GM12878 (cell line): ENCODE measurements around the gene TC2N. TPM values are rescaled to one million over a fixed set of nuclear protein-coding genes. Genes with fewer than 3 reads are reported as not detected.

Source experiments
- ATAC-seq: fragments of 200-7000 bp; cut with Tn5 transposase; 3 replicates; pipeline ENCODE4 v1.9.1; 2020; ENCODE audit warnings: mild to moderate bottlenecking, moderate library complexity
- BruUV-seq: library from RNA; stranded (reverse); fragments of 400-500 nt; replicated peaks from 2 replicates; lab custom pipeline; 2021; lab: Mats Ljungman, UMichigan
- CTCF ChIA-PET: fragments of 300-600 bp; sonication (Branson Sonifier 250); formaldehyde crosslinking; extraction: SDS; loops from one replicate; lab custom pipeline; 2021; ENCODE audit warnings: inconsistent platforms; lab: Yijun Ruan, JAX
- POLR2A ChIA-PET: fragments of 350-600 bp; formaldehyde crosslinking; extraction: SDS; loops from one replicate; lab custom pipeline; 2021; ENCODE audit warnings: inconsistent platforms; lab: Charles Lee
- RAD21 ChIA-PET: fragments of 300-600 bp; sonication (Branson Sonifier 250); formaldehyde crosslinking; loops from one replicate; lab custom pipeline; 2023; ENCODE audit warnings: antibody characterized with exemption; ENCODE audit not compliant: unreplicated experiment; lab: Charles Lee
- SMC1A ChIA-PET: fragments of 300-600 bp; sonication (Branson Sonifier 250); formaldehyde crosslinking; loops from one replicate; lab custom pipeline; 2023; ENCODE audit not compliant: unreplicated experiment, uncharacterized antibody; lab: Charles Lee
- DNase-seq: peaks from one replicate; pipeline ENCODE4 v3.0.0-alpha.2; 2011; ENCODE audit warnings: low read depth, low spot score
- FAIRE-seq: peaks from 3 replicates; lab custom pipeline; 2011; peaks lifted over from hg19 to GRCh38; lab: Jason Lieb, UNC
- H2AFZ ChIP-seq: 2 replicates; pipeline ENCODE4 v1.6.0; 2011; ENCODE audit warnings: low read depth, low read length, control low read depth; ENCODE audit not compliant: control insufficient read depth
- H3K27ac ChIP-seq: 2 replicates; pipeline ENCODE4 v1.5.1; 2011; ENCODE audit warnings: control low read depth; ENCODE audit not compliant: control insufficient read depth, insufficient read depth
- H3K27me3 ChIP-seq, 2 experiments: replicated peaks in 1 of 2; 2 replicates each; pipeline versions ENCODE4 v1.6.0 to v1.6.1; 2011; ENCODE audit warnings: low read length in 1 of 2; ENCODE audit not compliant: control insufficient read depth in 2 of 2, insufficient read depth in 2 of 2
- H3K36me3 ChIP-seq, 2 experiments: 2 replicates each; pipeline ENCODE4 v1.5.1; 2011; ENCODE audit warnings: low read length in 1 of 2; ENCODE audit not compliant: control insufficient read depth in 2 of 2, insufficient read depth in 2 of 2
- H3K4me1 ChIP-seq: 2 replicates; pipeline ENCODE4 v1.6.1; 2011; ENCODE audit warnings: mild to moderate bottlenecking, low read length, moderate library complexity, mixed read lengths; ENCODE audit not compliant: control insufficient read depth, insufficient read depth
- H3K4me2 ChIP-seq: 2 replicates; pipeline ENCODE4 v1.6.0; 2011; ENCODE audit warnings: control low read depth; ENCODE audit not compliant: control insufficient read depth, insufficient read depth
- H3K4me3 ChIP-seq: fragments of 200-600 bp; sonication (generic); 2 replicates; pipeline ENCODE4 v1.5.1; 2016
- H3K79me2 ChIP-seq: 2 replicates; pipeline ENCODE4 v1.6.0; 2011; ENCODE audit warnings: low read length; ENCODE audit not compliant: control insufficient read depth, insufficient read depth
- H3K9ac ChIP-seq: 2 replicates; pipeline ENCODE4 v1.8.0; 2011; ENCODE audit warnings: low read length, control low read depth, mixed read lengths; ENCODE audit not compliant: control insufficient read depth, insufficient read depth
- H3K9me3 ChIP-seq: replicated peaks from 3 replicates; pipeline ENCODE4 v1.5.1; 2011; ENCODE audit warnings: mild to moderate bottlenecking, low read length; ENCODE audit not compliant: control insufficient read depth, insufficient read depth
- H4K20me1 ChIP-seq: 2 replicates; pipeline ENCODE4 v1.6.0; 2011; ENCODE audit not compliant: control insufficient read depth, insufficient read depth
- CREB1 ChIP-seq: IDR thresholded peaks from 2 replicates; pipeline ENCODE4 v1.6.1; 2012; ENCODE audit warnings: low read depth, mild to moderate bottlenecking, inconsistent platforms
- CREM ChIP-seq: IDR thresholded peaks from 2 replicates; pipeline ENCODE4 v1.6.1; 2014; ENCODE audit warnings: antibody characterized with exemption, low read depth
- GATAD2B ChIP-seq: fragments of 450-650 bp; conservative IDR thresholded peaks from 2 replicates; pipeline ENCODE4 v1.6.1; 2017; ENCODE audit warnings: low read depth, mild to moderate bottlenecking, moderate library complexity
- NFXL1 ChIP-seq: fragments of 450-650 bp; IDR thresholded peaks from 2 replicates; pipeline ENCODE4 v1.6.1; 2017; ENCODE audit warnings: antibody characterized with exemption, mild to moderate bottlenecking, borderline replicate concordance
- SMAD1 ChIP-seq: fragments of 450-650 bp; IDR thresholded peaks from 2 replicates; pipeline ENCODE4 v1.6.1; 2018; ENCODE audit warnings: mild to moderate bottlenecking, low read depth; ENCODE audit not compliant: partially characterized antibody
- SMC3 ChIP-seq: IDR thresholded peaks from 2 replicates; pipeline ENCODE4 v1.6.1; 2011; ENCODE audit warnings: low read length, improper control_type of control experiment, borderline replicate concordance
- SPI1 ChIP-seq: IDR thresholded peaks from 2 replicates; pipeline ENCODE4 v1.6.1; 2011; ENCODE audit warnings: low read depth, mild to moderate bottlenecking, low read length, moderate library complexity, borderline replicate concordance; ENCODE audit not compliant: insufficient read depth
- WRNIP1 ChIP-seq: IDR thresholded peaks from 2 replicates; pipeline ENCODE4 v1.6.1; 2011; ENCODE audit warnings: low read depth, low read length, improper control_type of control experiment, borderline replicate concordance
- YY1 ChIP-seq: IDR thresholded peaks from 2 replicates; pipeline ENCODE4 v1.6.1; 2011; ENCODE audit warnings: low read depth, mild to moderate bottlenecking, low read length
- WGBS: methylation state at CpG from one replicate; pipeline ENCODE4 v1.1.6; 2016; ENCODE audit warnings: low lambda C conversion rate; ENCODE audit not compliant: insufficient replicate concordance, insufficient coverage; ENCODE audit errors: missing lambda C conversion rate; 5-methylcytosine and 5-hydroxymethylcytosine counted together
- in situ Hi-C: fragments of 300-500 bp; cut with MboI; formaldehyde crosslinking; loops from 9 replicates; pipeline ENCODE4 v1.14.3; 2018; ENCODE audit warnings: mixed read lengths
- intact Hi-C: fragments of 100-400 bp; cut with micrococcal nuclease; formaldehyde crosslinking; loops from one replicate; pipeline ENCODE4 v1.14.2; 2022; ENCODE audit not compliant: unreplicated experiment
- polyA plus RNA-seq, 11 experiments: library from polyadenylated mRNA; depleted of rRNA in 4 of 11; unstranded in 6 of 11; stranded (reverse) in 5 of 11; fragments of >200 nt; fragmentation: Nextera tagmentation in 4 of 11; fragmentation: Illumina TruSeq in 1 of 11; extraction: Ambion mirVana in 4 of 11; extraction: Trizol in 1 of 11; gene quantifications; 1 replicate in 1 of 11; 2 replicates in 10 of 11; pipeline versions ENCODE4 v1.2.1 to v1.2.3, GENCODE V29; 2011 to 2016; ENCODE audit warnings: inconsistent platforms in 2 of 11, missing spikeins in 2 of 11, low read depth in 1 of 11
- total RNA-seq, 4 experiments: library from RNA; depleted of rRNA in 3 of 4; stranded (reverse); fragments of >200 nt in 3 of 4; fragmentation: Illumina TruSeq in 1 of 4; extraction: Trizol in 1 of 4; gene quantifications; 2 replicates each; pipeline versions ENCODE4 v1.2.1 to v1.2.3, GENCODE V29; 2013 to 2021
- TF ChIP-seq, protein P1 (sequence below): IDR thresholded peaks from 2 replicates; pipeline ENCODE4 v1.6.1; 2011; ENCODE audit warnings: mild to moderate bottlenecking, low read depth, low read length, moderate library complexity; ENCODE audit not compliant: insufficient replicate concordance
- TF ChIP-seq, protein P2 (sequence below), 3 experiments: IDR thresholded peaks in 2 of 3; conservative IDR thresholded peaks in 1 of 3; 2 replicates each; pipeline ENCODE4 v1.5.1; 2011; ENCODE audit warnings: low read depth in 3 of 3, low read length in 3 of 3, mild to moderate bottlenecking in 3 of 3, control low read depth in 2 of 3, moderate library complexity in 2 of 3, inconsistent platforms in 1 of 3, mixed read lengths in 1 of 3; ENCODE audit not compliant: control insufficient read depth in 2 of 3, insufficient read depth in 1 of 3; ENCODE audit errors: extremely low read depth in 1 of 3

TC2N gene
- total and polyA plus RNA-seq, 10 of the 15 experiments (the other 5 are each of a cell fraction or from before 2014, with no cell fraction given) = 0.15 to 1.6 (median 0.35) TPM

DNA sequence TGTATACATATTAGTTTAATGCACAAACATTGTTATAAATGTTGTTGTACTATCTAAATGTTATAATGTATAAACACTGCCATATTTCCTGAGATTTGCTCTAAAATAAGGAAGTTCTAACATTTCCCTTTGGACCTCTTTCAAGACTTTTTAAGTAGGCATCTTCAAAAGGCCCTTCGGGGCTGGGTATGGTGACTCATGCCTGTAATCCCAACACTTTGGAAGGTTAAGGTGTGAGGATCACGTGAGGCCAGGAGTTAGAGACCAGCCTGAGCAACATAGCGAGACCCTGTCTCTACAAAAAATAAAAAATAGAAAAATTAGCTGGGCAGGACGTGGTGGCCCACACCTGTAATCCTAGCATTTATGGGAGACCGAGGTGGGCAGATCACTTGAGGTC is 44.7 kb upstream of the TC2N start:
- ChIA-PET POLR2A (no interaction called here), SMC1A (interaction anchor here (1.0 to 1.7 kb wide), 2 partner anchors 20 to 262 kb away, joined by 3 to 9 read pairs; no protein-coding TSS in a partner anchor), CTCF (interaction anchor here (0.7 to 2.2 kb wide), 7 partner anchors 20 to 263 kb away, joined by 3 to 7 read pairs (median 4); no protein-coding TSS in a partner anchor), RAD21 (interaction anchor here (0.9 to 1.2 kb wide), 2 partner anchors 85 to 262 kb away, joined by 3 to 5 read pairs; no protein-coding TSS in a partner anchor)
- Histone ChIP-seq H3K4me2 (no peak overlapping the region), H2AFZ (no peak overlapping the region; the same call in 1 of the 2 replicates), H4K20me1 (no peaks in the 10 kb centered on the region), H3K27ac (no peak overlapping the region), H3K27me3 (no peaks in the 10 kb centered on the region), H3K79me2 (no peaks in the 10 kb centered on the region), H3K36me3 (no peaks in the 10 kb centered on the region), H3K9ac (no peak overlapping the region), H3K4me3 (no peak overlapping the region), H3K4me1 (peaks cover 8% of the 10 kb centered on the region), H3K9me3 (no peaks in the 10 kb centered on the region; the same call in 2 of the 3 replicates)
- in situ Hi-C loops (no loop called here), intact Hi-C loops (no loop called here)
- DNase-seq (no peak), FAIRE-seq (no peak), ATAC-seq (no peak)
- TF ChIP-seq GATAD2B (no peak), SPI1 (no peak), SMAD1 (no peak)
- BruUV-seq = no TSS peak
- WGBS = 59% methylated on average over 5 of the region's 5 CpGs

GRCh38 chr14:91911474-91912032 is 44.2 kb upstream of the TC2N start:
- Histone ChIP-seq H3K27me3 (no peaks in the 10 kb centered on the region), H3K4me2 (no peak overlapping the region; the same call in 1 of the 2 replicates), H3K27ac (no peak overlapping the region; the same call in 1 of the 2 replicates), H3K9me3 (no peaks in the 10 kb centered on the region; the same call in 2 of the 3 replicates), H4K20me1 (no peaks in the 10 kb centered on the region), H3K4me3 (no peak overlapping the region), H3K4me1 (peaks cover 8% of the 10 kb centered on the region), H2AFZ (peak overlapping the region; percentile 75), H3K9ac (no peak overlapping the region), H3K36me3 (no peaks in the 10 kb centered on the region), H3K79me2 (no peaks in the 10 kb centered on the region)
- SMC1A ChIA-PET = interaction anchor here (0.6 to 1.7 kb wide), 5 partner anchors 20 to 415 kb away, joined by 3 to 9 read pairs (median 5); no protein-coding TSS in a partner anchor
- POLR2A ChIA-PET = interaction anchor here (0.6 kb wide), 1 partner anchor 990 kb away, joined by 3 read pairs; no protein-coding TSS in a partner anchor
- intact Hi-C loops (loop anchor here (1.0 kb wide), 1 partner anchor 261 kb away; no protein-coding TSS in a partner anchor), in situ Hi-C loops (no loop called here)
- peak; percentile 13 for DNase-seq
- peak; percentile 84 for FAIRE-seq
- no TSS peak for BruUV-seq
- ATAC-seq = peak; percentile 78
- RAD21 ChIA-PET = interaction anchor here (0.6 to 1.2 kb wide), 5 partner anchors 29 to 300 kb away, joined by 3 to 5 read pairs (median 3); no protein-coding TSS in a partner anchor
- CTCF ChIA-PET = interaction anchor here (0.6 to 2.2 kb wide), 11 partner anchors 16 to 262 kb away, joined by 3 to 7 read pairs (median 4); no protein-coding TSS in a partner anchor
- 4% methylated on average over 9 of the region's 9 CpGs for WGBS
- TF ChIP-seq SPI1 (peak; percentile 85), WRNIP1 (no peak), YY1 (0 out of 2 replicates have a peak, but pooled peaks have one; percentile 41), SMC3 (peak; percentile 44; the same call in 1 of the 2 replicates), CREB1 (no peak), NFXL1 (no peak), CREM (no peak)
- TF ChIP-seq, protein P1, sequence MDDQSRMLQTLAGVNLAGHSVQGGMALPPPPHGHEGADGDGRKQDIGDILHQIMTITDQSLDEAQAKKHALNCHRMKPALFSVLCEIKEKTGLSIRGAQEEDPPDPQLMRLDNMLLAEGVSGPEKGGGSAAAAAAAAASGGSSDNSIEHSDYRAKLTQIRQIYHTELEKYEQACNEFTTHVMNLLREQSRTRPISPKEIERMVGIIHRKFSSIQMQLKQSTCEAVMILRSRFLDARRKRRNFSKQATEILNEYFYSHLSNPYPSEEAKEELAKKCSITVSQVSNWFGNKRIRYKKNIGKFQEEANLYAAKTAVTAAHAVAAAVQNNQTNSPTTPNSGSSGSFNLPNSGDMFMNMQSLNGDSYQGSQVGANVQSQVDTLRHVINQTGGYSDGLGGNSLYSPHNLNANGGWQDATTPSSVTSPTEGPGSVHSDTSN = no peak
- TF ChIP-seq, protein P2, sequence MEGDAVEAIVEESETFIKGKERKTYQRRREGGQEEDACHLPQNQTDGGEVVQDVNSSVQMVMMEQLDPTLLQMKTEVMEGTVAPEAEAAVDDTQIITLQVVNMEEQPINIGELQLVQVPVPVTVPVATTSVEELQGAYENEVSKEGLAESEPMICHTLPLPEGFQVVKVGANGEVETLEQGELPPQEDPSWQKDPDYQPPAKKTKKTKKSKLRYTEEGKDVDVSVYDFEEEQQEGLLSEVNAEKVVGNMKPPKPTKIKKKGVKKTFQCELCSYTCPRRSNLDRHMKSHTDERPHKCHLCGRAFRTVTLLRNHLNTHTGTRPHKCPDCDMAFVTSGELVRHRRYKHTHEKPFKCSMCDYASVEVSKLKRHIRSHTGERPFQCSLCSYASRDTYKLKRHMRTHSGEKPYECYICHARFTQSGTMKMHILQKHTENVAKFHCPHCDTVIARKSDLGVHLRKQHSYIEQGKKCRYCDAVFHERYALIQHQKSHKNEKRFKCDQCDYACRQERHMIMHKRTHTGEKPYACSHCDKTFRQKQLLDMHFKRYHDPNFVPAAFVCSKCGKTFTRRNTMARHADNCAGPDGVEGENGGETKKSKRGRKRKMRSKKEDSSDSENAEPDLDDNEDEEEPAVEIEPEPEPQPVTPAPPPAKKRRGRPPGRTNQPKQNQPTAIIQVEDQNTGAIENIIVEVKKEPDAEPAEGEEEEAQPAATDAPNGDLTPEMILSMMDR (IDR thresholded peaks at IDR 0.05 in 2 of 3, conservative IDR thresholded peaks at IDR 0.05 in 1 of 3; ENCODE audit: control insufficient read depth in 2 of 3, extremely low read depth in 1 of 3, insufficient read depth in 1 of 3, low read depth in 3 of 3, low read length in 3 of 3) = peak; percentile 36 to 52 (median 39); a peak in 5 of 6 replicates
